CD4-positive, alpha-beta memory T cell (primary cell): ENCODE measurements around the gene CDH18. TPM values are rescaled to one million over a fixed set of nuclear protein-coding genes. Genes with fewer than 3 reads are reported as not detected.

Source experiments
- CTCF ChIA-PET: fragments of 350-600 bp; sonication (Branson Sonifier 250); formaldehyde crosslinking; loops from one replicate; lab custom pipeline; 2021; ENCODE audit warnings: inconsistent platforms; ENCODE audit not compliant: partially characterized antibody; lab: Charles Lee
- POLR2A ChIA-PET: fragments of 350-600 bp; sonication (Branson Sonifier 250); formaldehyde crosslinking; loops from one replicate; lab custom pipeline; 2021; ENCODE audit not compliant: partially characterized antibody; lab: Charles Lee
- DNase-seq, 5 donors: peaks; one replicate each; pipeline versions ENCODE4 v3.0.0 to v3.0.0-alpha.2; 2020 to 2022; ENCODE audit warnings: mixed read lengths in 1 of 5
- H3K27ac ChIP-seq: one replicate; pipeline ENCODE4 v1.7.0; 2013; ENCODE audit warnings: low read depth, low read length
- H3K27me3 ChIP-seq: 2 replicates; pipeline ENCODE4 v1.7.0; 2013; ENCODE audit warnings: mild to moderate bottlenecking, low read length, moderate library complexity; ENCODE audit not compliant: insufficient read depth
- H3K36me3 ChIP-seq: 2 replicates; pipeline ENCODE4 v1.7.0; 2013; ENCODE audit warnings: mild to moderate bottlenecking, low read length, moderate library complexity; ENCODE audit not compliant: insufficient read depth
- H3K4me1 ChIP-seq: 2 replicates; pipeline ENCODE4 v1.7.0; 2013; ENCODE audit warnings: mild to moderate bottlenecking, low read length, moderate library complexity; ENCODE audit not compliant: insufficient read depth
- H3K4me3 ChIP-seq, 2 donors: one replicate each; pipeline ENCODE4 v1.7.0; 2013; ENCODE audit warnings: low read length in 2 of 2, mild to moderate bottlenecking in 1 of 2
- H3K9me3 ChIP-seq, 2 donors: one replicate each; pipeline ENCODE4 v1.7.0; 2013; ENCODE audit warnings: low read length in 2 of 2, control low read depth in 1 of 2; ENCODE audit not compliant: control insufficient read depth in 1 of 2
- H3K27ac Mint-ChIP-seq, 7 donors: one replicate each; pipeline ENCODE4 v1.8.0; 2020 to 2021; ENCODE audit warnings: mixed read lengths in 7 of 7, mild to moderate bottlenecking in 6 of 7, inconsistent platforms in 3 of 7, moderate library complexity in 3 of 7
- H3K27me3 Mint-ChIP-seq, 2 donors: one replicate each; pipeline ENCODE4 v1.8.0; 2020 to 2021; ENCODE audit warnings: mixed read lengths in 2 of 2
- H3K36me3 Mint-ChIP-seq, 2 donors: one replicate each; pipeline ENCODE4 v1.8.0; 2020 to 2021; ENCODE audit warnings: mixed read lengths in 2 of 2, inconsistent platforms in 1 of 2, mild to moderate bottlenecking in 1 of 2
- H3K4me1 Mint-ChIP-seq, 4 donors: one replicate each; pipeline ENCODE4 v1.8.0; 2020 to 2021; ENCODE audit warnings: mixed read lengths in 4 of 4, mild to moderate bottlenecking in 1 of 4
- H3K4me3 Mint-ChIP-seq, 8 donors: one replicate each; pipeline ENCODE4 v1.8.0; 2020 to 2021; ENCODE audit warnings: mixed read lengths in 8 of 8, mild to moderate bottlenecking in 7 of 8, moderate library complexity in 6 of 8, inconsistent platforms in 3 of 8
- H3K9me3 Mint-ChIP-seq, 8 donors: one replicate each; pipeline ENCODE4 v1.8.0; 2020 to 2021; ENCODE audit warnings: mixed read lengths in 8 of 8, mild to moderate bottlenecking in 5 of 8, inconsistent platforms in 3 of 8, moderate library complexity in 1 of 8
- intact Hi-C: fragments of 100-400 bp; cut with micrococcal nuclease; formaldehyde crosslinking; loops from one replicate; pipeline ENCODE4 v1.15.1; 2023
- polyA plus RNA-seq, 2 donors: library from polyadenylated mRNA; unstranded; fragments of 300-500 nt; fragmentation: Illumina TruSeq; gene quantifications; one replicate each; pipeline ENCODE4 v1.2.3, GENCODE V29; 2021
- total RNA-seq, 2 experiments: library from RNA; stranded (reverse); gene quantifications; one replicate each; pipeline ENCODE4 v1.2.3, GENCODE V29; 2021

The CDH18 gene
- total and polyA plus RNA-seq, 4 experiments from 2014 or later, result not detected

DNA sequence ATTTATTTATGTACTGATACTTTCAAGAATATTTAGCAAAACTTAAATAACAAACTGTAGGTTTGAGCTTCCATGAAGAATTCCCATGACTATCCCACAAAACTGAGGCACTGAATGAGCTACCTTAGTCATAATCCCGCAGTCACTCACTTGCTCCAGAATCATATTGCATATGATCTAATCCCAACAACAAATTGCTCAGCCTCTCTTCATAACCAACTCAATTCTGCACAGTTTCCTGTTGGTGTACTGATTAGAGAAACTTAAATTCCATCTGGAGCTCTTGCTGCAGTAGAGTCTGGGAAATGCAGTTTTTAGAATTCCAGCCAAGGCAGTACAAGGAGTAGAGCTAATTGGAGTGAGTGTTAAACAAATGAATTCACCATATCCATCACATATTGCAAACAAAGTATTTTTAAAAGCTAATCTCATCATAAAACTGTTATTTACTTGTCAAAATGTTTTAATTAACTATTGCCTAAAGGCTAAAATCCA lies 35.7 kb upstream of the CDH18 start:
- no peak overlapping the region for H3K27ac ChIP-seq
- no peaks in the 10 kb centered on the region for H3K27me3 Mint-ChIP-seq
- no peak for DNase-seq
- no peak overlapping the region for H3K4me3 Mint-ChIP-seq
- H3K9me3 ChIP-seq, result peaks cover 0 to 9% of the 10 kb centered on the region in 2 donors
- H3K36me3 ChIP-seq, result no peaks in the 10 kb centered on the region
- no peak overlapping the region for H3K27ac Mint-ChIP-seq
- no peaks in the 10 kb centered on the region for H3K4me1 ChIP-seq
- POLR2A ChIA-PET, result no interaction called here
- peaks cover 2 to 29% (median 16%) of the 10 kb centered on the region in 8 donors for H3K9me3 Mint-ChIP-seq
- no peaks in the 10 kb centered on the region for H3K4me1 Mint-ChIP-seq
- H3K4me3 ChIP-seq, result no peak overlapping the region
- no peaks in the 10 kb centered on the region for H3K27me3 ChIP-seq
- H3K36me3 Mint-ChIP-seq, result no peaks in the 10 kb centered on the region
- intact Hi-C loops, result no loop called here
- CTCF ChIA-PET, result no interaction called here

DNA sequence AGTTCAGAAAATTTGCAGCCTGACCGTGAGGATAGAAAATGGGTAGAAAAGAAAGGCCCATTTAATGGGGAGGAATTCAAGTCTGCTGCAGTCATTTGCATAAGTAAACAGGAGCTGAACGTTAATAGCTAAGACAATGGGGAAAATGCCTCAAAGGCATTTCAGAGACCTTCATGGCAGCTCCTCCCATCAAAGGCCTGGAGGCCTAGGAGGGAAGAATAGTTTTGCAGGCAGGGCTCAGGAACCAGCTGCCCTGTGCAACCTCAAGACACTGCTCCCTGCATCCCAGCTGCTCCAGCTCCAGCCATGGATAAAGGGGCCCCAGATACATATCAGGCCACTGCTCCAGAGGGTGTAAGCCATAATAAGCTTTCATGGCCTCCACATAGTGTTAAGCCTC lies 32.2 kb upstream of the CDH18 start:
- Mint-ChIP-seq H3K27ac (no peak overlapping the region), H3K36me3 (no peaks in the 10 kb centered on the region), H3K4me3 (no peak overlapping the region), H3K27me3 (no peaks in the 10 kb centered on the region), H3K4me1 (no peaks in the 10 kb centered on the region), H3K9me3 (peaks cover 2 to 38% (median 19%) of the 10 kb centered on the region in 8 donors)
- no peaks in the 10 kb centered on the region for H3K27me3 ChIP-seq
- H3K27ac ChIP-seq, result no peak overlapping the region
- DNase-seq, result no peak
- no peaks in the 10 kb centered on the region for H3K36me3 ChIP-seq
- POLR2A ChIA-PET, result no interaction called here
- no peaks in the 10 kb centered on the region for H3K4me1 ChIP-seq
- peaks cover 0 to 9% of the 10 kb centered on the region in 2 donors for H3K9me3 ChIP-seq
- H3K4me3 ChIP-seq, result no peak overlapping the region
- CTCF ChIA-PET, result no interaction called here
- intact Hi-C loops, result no loop called here

DNA sequence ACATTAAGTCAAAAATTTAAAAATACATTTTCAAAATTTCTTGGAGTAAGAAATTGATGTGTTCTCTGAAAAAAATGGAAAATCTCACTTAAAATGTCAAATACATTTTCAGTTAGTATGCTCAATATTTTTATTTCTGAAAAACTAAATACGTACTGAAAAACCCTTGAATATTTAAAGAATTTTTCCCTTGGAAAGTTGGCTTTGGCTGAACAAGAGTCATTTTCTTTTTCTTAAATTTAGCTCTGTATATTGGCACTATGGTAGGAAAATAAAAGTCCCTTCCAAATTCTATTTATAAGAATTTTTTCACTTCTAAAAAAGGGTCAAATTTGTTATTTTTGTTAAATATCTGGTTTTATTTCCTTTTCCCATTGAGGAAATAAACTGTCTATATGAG lies 29.0 kb upstream of the CDH18 start:
- Histone ChIP-seq H3K4me3 (no peak overlapping the region), H3K27me3 (no peaks in the 10 kb centered on the region), H3K27ac (no peak overlapping the region), H3K9me3 (peaks cover 0 to 9% of the 10 kb centered on the region in 2 donors), H3K36me3 (no peaks in the 10 kb centered on the region), H3K4me1 (no peaks in the 10 kb centered on the region)
- H3K36me3 Mint-ChIP-seq, result no peaks in the 10 kb centered on the region
- intact Hi-C loops, result no loop called here
- no peak overlapping the region for H3K4me3 Mint-ChIP-seq
- no peaks in the 10 kb centered on the region for H3K27me3 Mint-ChIP-seq
- peaks cover 0 to 42% (median 23%) of the 10 kb centered on the region in 8 donors for H3K9me3 Mint-ChIP-seq
- ChIA-PET CTCF (no interaction called here), POLR2A (no interaction called here)
- H3K4me1 Mint-ChIP-seq, result no peaks in the 10 kb centered on the region
- no peak for DNase-seq
- H3K27ac Mint-ChIP-seq, result no peak overlapping the region

DNA sequence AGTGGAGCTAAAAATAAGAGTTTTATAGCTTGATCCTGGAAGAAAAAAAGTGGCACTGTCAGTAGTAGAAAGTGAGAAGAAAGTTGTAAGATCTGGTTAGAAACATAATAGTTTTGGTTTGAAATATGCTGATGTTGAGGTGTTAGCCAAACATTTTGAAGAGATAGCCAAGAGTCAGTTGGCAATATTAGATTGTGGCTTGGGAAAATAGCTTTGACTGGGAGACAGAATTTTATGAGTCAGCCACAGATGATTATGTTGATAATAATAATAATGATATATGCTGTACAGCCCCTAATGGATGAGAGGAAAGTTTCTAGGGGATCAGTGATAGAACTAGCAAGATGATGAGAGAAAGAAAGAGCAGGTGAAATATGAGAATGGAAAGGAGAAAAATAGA lies 12.4 kb upstream of the CDH18 start:
- no peak for DNase-seq
- CTCF ChIA-PET, result no interaction called here
- no peak overlapping the region for H3K27ac Mint-ChIP-seq
- Histone ChIP-seq H3K27me3 (no peaks in the 10 kb centered on the region), H3K4me3 (no peak overlapping the region), H3K9me3 (no peaks in the 10 kb centered on the region), H3K4me1 (no peaks in the 10 kb centered on the region), H3K27ac (no peak overlapping the region), H3K36me3 (no peaks in the 10 kb centered on the region)
- H3K9me3 Mint-ChIP-seq, result peaks cover 0 to 34% (median 16%) of the 10 kb centered on the region in 8 donors
- intact Hi-C loops, result no loop called here
- no peak overlapping the region for H3K4me3 Mint-ChIP-seq
- H3K36me3 Mint-ChIP-seq, result no peaks in the 10 kb centered on the region
- no peaks in the 10 kb centered on the region for H3K27me3 Mint-ChIP-seq
- POLR2A ChIA-PET, result no interaction called here
- H3K4me1 Mint-ChIP-seq, result no peaks in the 10 kb centered on the region

DNA sequence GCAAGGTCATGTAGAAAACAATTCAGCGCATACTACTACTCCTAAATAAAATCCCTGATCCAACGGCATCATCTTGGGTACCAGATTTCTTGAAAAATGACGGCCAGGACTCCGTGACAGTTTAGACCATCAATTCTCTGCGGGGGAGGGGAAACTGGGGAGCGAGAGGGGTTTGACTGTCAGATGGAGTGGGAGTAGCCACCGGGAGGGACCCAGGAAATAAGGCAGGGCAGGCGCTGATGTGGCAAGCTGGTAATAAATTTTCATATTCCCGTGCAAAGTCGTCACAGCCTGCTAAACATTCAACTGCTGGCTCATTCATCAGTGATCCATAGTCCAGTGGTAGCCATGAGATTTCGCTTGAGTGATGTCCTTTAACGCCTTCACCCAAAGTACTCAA lies 457 bp upstream of the CDH18 start:
- H3K4me3 ChIP-seq, result no peak overlapping the region
- H3K4me1 ChIP-seq, result no peaks in the 10 kb centered on the region
- H3K27me3 ChIP-seq, result no peaks in the 10 kb centered on the region
- no peaks in the 10 kb centered on the region for H3K4me1 Mint-ChIP-seq
- CTCF ChIA-PET, result no interaction called here
- no peaks in the 10 kb centered on the region for H3K9me3 ChIP-seq
- H3K27ac Mint-ChIP-seq, result no peak overlapping the region
- POLR2A ChIA-PET, result no interaction called here
- no peak overlapping the region for H3K27ac ChIP-seq
- H3K4me3 Mint-ChIP-seq, result no peak overlapping the region
- no peaks in the 10 kb centered on the region for H3K36me3 ChIP-seq
- H3K27me3 Mint-ChIP-seq, result no peaks in the 10 kb centered on the region
- H3K36me3 Mint-ChIP-seq, result no peaks in the 10 kb centered on the region
- peaks cover 0 to 9% (median 3%) of the 10 kb centered on the region in 8 donors for H3K9me3 Mint-ChIP-seq
- DNase-seq, result no peak
- intact Hi-C loops, result no loop called here

DNA sequence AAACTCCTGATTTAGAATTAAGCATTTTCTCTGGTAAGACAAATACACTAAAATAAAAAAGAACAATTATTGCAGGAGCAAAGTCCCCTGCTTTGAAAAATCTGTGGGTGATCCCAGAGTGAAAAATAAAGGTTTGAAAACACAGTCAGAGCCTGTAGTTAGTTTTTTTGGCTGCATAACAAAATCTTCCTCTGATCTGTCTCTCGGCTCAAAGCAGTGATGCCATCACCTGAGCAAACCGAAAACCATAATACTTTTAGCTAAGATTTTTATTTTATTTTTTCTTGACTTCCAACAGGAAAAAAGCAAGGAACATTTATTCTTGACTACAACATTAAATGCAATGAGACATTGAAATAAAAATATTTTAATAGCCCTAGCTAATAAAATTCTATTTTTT lies 1.2 kb downstream of the CDH18 start:
- Mint-ChIP-seq H3K27ac (no peak overlapping the region), H3K27me3 (no peaks in the 10 kb centered on the region), H3K36me3 (no peaks in the 10 kb centered on the region), H3K9me3 (peaks cover 0 to 9% (median 4%) of the 10 kb centered on the region in 8 donors), H3K4me1 (no peaks in the 10 kb centered on the region), H3K4me3 (no peak overlapping the region)
- no peak overlapping the region for H3K4me3 ChIP-seq
- no peak overlapping the region for H3K27ac ChIP-seq
- no peaks in the 10 kb centered on the region for H3K27me3 ChIP-seq
- no peak for DNase-seq
- ChIA-PET POLR2A (no interaction called here), CTCF (no interaction called here)
- H3K36me3 ChIP-seq, result no peaks in the 10 kb centered on the region
- no peaks in the 10 kb centered on the region for H3K4me1 ChIP-seq
- intact Hi-C loops, result no loop called here
- no peaks in the 10 kb centered on the region for H3K9me3 ChIP-seq

DNA sequence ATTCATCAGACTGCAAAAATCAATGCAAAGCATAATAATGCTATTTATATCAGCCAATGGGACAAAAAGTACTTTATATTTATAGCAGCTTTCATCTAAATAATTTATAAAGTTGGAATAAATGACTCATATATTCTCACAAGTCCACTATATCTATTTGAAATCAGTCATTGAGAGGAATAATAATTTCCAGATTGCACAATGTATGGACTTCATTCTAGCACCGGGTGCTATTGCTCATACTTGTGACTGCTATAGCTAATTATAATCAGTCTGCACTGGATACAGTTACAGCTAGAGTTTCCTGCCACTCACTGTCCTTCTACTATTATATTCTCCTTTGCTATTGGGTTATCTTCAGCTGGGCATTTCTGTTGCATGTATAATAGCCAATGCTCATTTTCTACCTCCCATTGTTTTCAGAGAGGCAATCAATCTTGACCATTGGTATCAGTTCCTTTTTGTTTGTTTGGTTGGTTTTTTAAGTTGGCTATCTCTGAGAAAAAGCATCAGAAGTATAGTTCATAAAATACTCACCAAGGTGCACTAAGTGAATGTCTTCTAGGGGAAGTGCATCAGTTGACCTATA lies 1.9 kb downstream of the CDH18 start:
- H3K27me3 Mint-ChIP-seq, result no peaks in the 10 kb centered on the region
- H3K36me3 ChIP-seq, result no peaks in the 10 kb centered on the region
- peaks cover 0 to 11% (median 5%) of the 10 kb centered on the region in 8 donors for H3K9me3 Mint-ChIP-seq
- H3K9me3 ChIP-seq, result no peaks in the 10 kb centered on the region
- H3K27ac Mint-ChIP-seq, result no peak overlapping the region
- H3K4me1 ChIP-seq, result no peaks in the 10 kb centered on the region
- intact Hi-C loops, result no loop called here
- POLR2A ChIA-PET, result interaction anchor here (0.7 kb wide), 1 partner anchor 593 kb away, joined by 4 read pairs; no protein-coding TSS in a partner anchor
- H3K27me3 ChIP-seq, result no peaks in the 10 kb centered on the region
- no peak overlapping the region for H3K4me3 ChIP-seq
- no peaks in the 10 kb centered on the region for H3K4me1 Mint-ChIP-seq
- H3K36me3 Mint-ChIP-seq, result no peaks in the 10 kb centered on the region
- no peak overlapping the region for H3K27ac ChIP-seq
- CTCF ChIA-PET, result no interaction called here
- H3K4me3 Mint-ChIP-seq, result no peak overlapping the region
- DNase-seq, result no peak
